Adrenal gland (tissue), 5 donors: ENCODE measurements around the gene CORO6.

Experiments used
- POLR2A ChIP-seq, 2 donors: fragments of 450-650 bp; IDR thresholded peaks; one replicate each; pipeline ENCODE4 v1.6.1; 2017; ENCODE audit warnings: antibody characterized with exemption in 2 of 2, mild to moderate bottlenecking in 2 of 2, moderate library complexity in 1 of 2
- TF ChIP-seq, protein P1 (sequence below), 6 experiments: fragments of 450-650 bp in 4 of 6; fragments of 200-600 bp in 2 of 6; sonication (generic) in 1 of 6; IDR thresholded peaks; 1 replicate in 5 of 6; 2 replicates in 1 of 6; pipeline versions ENCODE4 v1.5.1 to v1.8.0; 2016 to 2021; ENCODE audit warnings: antibody characterized with exemption in 6 of 6, mild to moderate bottlenecking in 2 of 6, moderate library complexity in 1 of 6
- donor health status: DM: no; HTN: no; CAD: no.

DNA sequence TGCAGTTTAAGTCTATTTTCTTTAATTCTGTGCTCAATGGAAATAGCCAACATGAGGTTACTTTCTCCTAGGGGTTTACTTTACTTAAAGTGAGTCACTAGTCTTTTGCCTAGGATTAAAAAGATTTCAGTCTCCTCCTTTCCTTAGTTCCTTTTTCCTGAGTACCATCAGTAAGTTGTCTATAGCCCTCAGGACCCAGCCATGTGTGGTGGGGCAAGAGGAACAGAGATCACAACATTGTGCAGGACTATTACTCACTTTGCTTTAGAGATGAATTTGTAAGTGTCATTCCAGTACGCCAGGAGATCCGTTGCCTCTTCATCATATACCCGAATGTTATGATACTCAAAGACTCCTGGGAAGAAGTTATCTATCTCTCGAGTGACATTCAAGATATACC lies 27.7 kb upstream of the CORO6 start:
- TF ChIP-seq POLR2A (IDR thresholded peaks at IDR 0.05) = no peak
- TF ChIP-seq, protein P1, sequence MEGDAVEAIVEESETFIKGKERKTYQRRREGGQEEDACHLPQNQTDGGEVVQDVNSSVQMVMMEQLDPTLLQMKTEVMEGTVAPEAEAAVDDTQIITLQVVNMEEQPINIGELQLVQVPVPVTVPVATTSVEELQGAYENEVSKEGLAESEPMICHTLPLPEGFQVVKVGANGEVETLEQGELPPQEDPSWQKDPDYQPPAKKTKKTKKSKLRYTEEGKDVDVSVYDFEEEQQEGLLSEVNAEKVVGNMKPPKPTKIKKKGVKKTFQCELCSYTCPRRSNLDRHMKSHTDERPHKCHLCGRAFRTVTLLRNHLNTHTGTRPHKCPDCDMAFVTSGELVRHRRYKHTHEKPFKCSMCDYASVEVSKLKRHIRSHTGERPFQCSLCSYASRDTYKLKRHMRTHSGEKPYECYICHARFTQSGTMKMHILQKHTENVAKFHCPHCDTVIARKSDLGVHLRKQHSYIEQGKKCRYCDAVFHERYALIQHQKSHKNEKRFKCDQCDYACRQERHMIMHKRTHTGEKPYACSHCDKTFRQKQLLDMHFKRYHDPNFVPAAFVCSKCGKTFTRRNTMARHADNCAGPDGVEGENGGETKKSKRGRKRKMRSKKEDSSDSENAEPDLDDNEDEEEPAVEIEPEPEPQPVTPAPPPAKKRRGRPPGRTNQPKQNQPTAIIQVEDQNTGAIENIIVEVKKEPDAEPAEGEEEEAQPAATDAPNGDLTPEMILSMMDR (IDR thresholded peaks at IDR 0.05) = no peak
